Rectal smooth muscle tissue (tissue), 1 donor: Measurements from ENCODE around the gene NPW.
A peak's percentile ranks its signal among the peaks of the same experiment; 100 is the strongest.

ENCODE experiments used
- H3K27ac ChIP-seq: one replicate; pipeline ENCODE4 v1.7.0; 2013; ENCODE audit warnings: low read depth, low read length, inconsistent platforms
- H3K27me3 ChIP-seq: one replicate; pipeline ENCODE4 v1.7.0; 2013; ENCODE audit warnings: low read length; ENCODE audit not compliant: control insufficient read depth, insufficient read depth
- H3K36me3 ChIP-seq: one replicate; pipeline ENCODE4 v1.7.0; 2013; ENCODE audit warnings: low read length; ENCODE audit not compliant: control insufficient read depth, insufficient read depth
- H3K4me1 ChIP-seq: one replicate; pipeline ENCODE4 v1.7.0; 2013; ENCODE audit warnings: low read length; ENCODE audit not compliant: control insufficient read depth, insufficient read depth
- H3K4me3 ChIP-seq: one replicate; pipeline ENCODE4 v1.7.0; 2013; ENCODE audit warnings: low read length
- H3K9ac ChIP-seq: one replicate; pipeline ENCODE4 v1.7.0; 2013; ENCODE audit warnings: low read length

NPW gene

GRCh38 chr16:2038382-2039231 is 19.0 kb downstream of the NPW start:
- H3K27ac ChIP-seq: peak overlapping the region; percentile 77
- H3K4me1 ChIP-seq: peaks cover 31% of the 10 kb centered on the region
- H3K36me3 ChIP-seq: peaks cover 3% of the 10 kb centered on the region
- peak overlapping the region; percentile 27 for H3K4me3 ChIP-seq
- peak overlapping the region; percentile 30 for H3K9ac ChIP-seq
- no peaks in the 10 kb centered on the region for H3K27me3 ChIP-seq

GRCh38 chr16:2039274-2040031 is 19.9 kb downstream of the NPW start:
- Histone ChIP-seq H3K9ac (peak overlapping the region; percentile 30), H3K4me1 (peaks cover 26% of the 10 kb centered on the region), H3K4me3 (no peak overlapping the region)

GRCh38 chr16:2040041-2040786 is 20.6 kb downstream of the NPW start:
- peaks cover 3% of the 10 kb centered on the region for H3K36me3 ChIP-seq
- peak overlapping the region; percentile 30 for H3K27ac ChIP-seq
- H3K27me3 ChIP-seq: no peaks in the 10 kb centered on the region
- H3K9ac ChIP-seq: no peak overlapping the region
- H3K4me3 ChIP-seq: no peak overlapping the region
- H3K4me1 ChIP-seq: peaks cover 21% of the 10 kb centered on the region

More at GRCh38 chr16:2039274-2040031, 19.9 kb downstream of the NPW start:
- Histone ChIP-seq H3K27ac (peak overlapping the region; percentile 77), H3K36me3 (peaks cover 3% of the 10 kb centered on the region), H3K27me3 (no peaks in the 10 kb centered on the region)

- Histone ChIP-seq H3K27ac (no peak overlapping the region), H3K9ac (no peak overlapping the region), H3K27me3 (no peaks in the 10 kb centered on the region), H3K36me3 (peaks cover 3% of the 10 kb centered on the region), H3K4me3 (no peak overlapping the region), H3K4me1 (peaks cover 14% of the 10 kb centered on the region)
Observed at GRCh38 chr16:2040787-2041522, 21.4 kb downstream of the NPW start.

GRCh38 chr16:2042171-2042985 is 22.8 kb downstream of the NPW start:
- H3K27me3 ChIP-seq: no peaks in the 10 kb centered on the region
- peaks cover 10% of the 10 kb centered on the region for H3K4me1 ChIP-seq
- no peak overlapping the region for H3K27ac ChIP-seq
- no peak overlapping the region for H3K9ac ChIP-seq
- H3K36me3 ChIP-seq: peaks cover 3% of the 10 kb centered on the region
- H3K4me3 ChIP-seq: no peak overlapping the region

- Histone ChIP-seq H3K27ac (no peak overlapping the region), H3K27me3 (no peaks in the 10 kb centered on the region), H3K9ac (no peak overlapping the region), H3K4me1 (peaks cover 6% of the 10 kb centered on the region), H3K4me3 (peak overlapping the region; percentile 16), H3K36me3 (no peaks in the 10 kb centered on the region)
Observed at GRCh38 chr16:2042986-2043666, 23.5 kb downstream of the NPW start.

GRCh38 chr16:2043667-2044451 is 24.3 kb downstream of the NPW start:
- Histone ChIP-seq H3K9ac (no peak overlapping the region), H3K27me3 (no peaks in the 10 kb centered on the region), H3K4me3 (no peak overlapping the region), H3K4me1 (peaks cover 12% of the 10 kb centered on the region), H3K27ac (no peak overlapping the region), H3K36me3 (no peaks in the 10 kb centered on the region)

- peaks cover 6% of the 10 kb centered on the region for H3K4me1 ChIP-seq
- H3K27ac ChIP-seq: no peak overlapping the region
- H3K4me3 ChIP-seq: no peak overlapping the region
- peaks cover 2% of the 10 kb centered on the region for H3K36me3 ChIP-seq
- H3K9ac ChIP-seq: no peak overlapping the region
- no peaks in the 10 kb centered on the region for H3K27me3 ChIP-seq
Observed at GRCh38 chr16:2044541-2044940, 25.0 kb downstream of the NPW start.

- H3K27ac ChIP-seq: peak overlapping the region; percentile 56
- H3K4me3 ChIP-seq: no peak overlapping the region
- peaks cover 3% of the 10 kb centered on the region for H3K36me3 ChIP-seq
- no peaks in the 10 kb centered on the region for H3K27me3 ChIP-seq
- peaks cover 6% of the 10 kb centered on the region for H3K4me1 ChIP-seq
- H3K9ac ChIP-seq: no peak overlapping the region
Observed at GRCh38 chr16:2045965-2046892, 26.6 kb downstream of the NPW start.
